Esophagus squamous epithelium (tissue), 5 donors: Measurements from ENCODE around the gene ACBD7. TPM values are rescaled to one million over a fixed set of nuclear protein-coding genes. Genes with fewer than 3 reads are reported as not detected.

ENCODE experiments used
- DNase-seq: peaks from one replicate; lab custom pipeline; 2025; lab: John Stamatoyannopoulos, UW
- H3K27ac ChIP-seq, 4 donors: fragments of 200-600 bp; sonication (generic); one replicate each; pipeline ENCODE4 v1.5.1; 2016 to 2019; ENCODE audit warnings: mild to moderate bottlenecking in 1 of 4
- H3K27me3 ChIP-seq, 4 donors: fragments of 200-600 bp; sonication (generic); 1 replicate in 3 of 4; 2 replicates in 1 of 4; pipeline versions ENCODE4 v1.5.1 to v1.6.0; 2017 to 2021; ENCODE audit warnings: antibody characterized with exemption in 1 of 4
- H3K36me3 ChIP-seq, 3 donors: fragments of 200-600 bp; sonication (generic); one replicate each; pipeline ENCODE4 v1.5.1; 2016 to 2019
- H3K4me1 ChIP-seq, 3 donors: fragments of 200-600 bp; sonication (generic); one replicate each; pipeline ENCODE4 v1.5.1; 2017 to 2019
- H3K4me3 ChIP-seq, 4 donors: fragments of 200-600 bp; sonication (generic); 1 replicate in 3 of 4; 2 replicates in 1 of 4; pipeline ENCODE4 v1.5.1; 2016 to 2019; ENCODE audit warnings: mild to moderate bottlenecking in 2 of 4, moderate library complexity in 1 of 4
- H3K9me3 ChIP-seq, 3 donors: fragments of 200-600 bp; sonication (generic); one replicate each; pipeline ENCODE4 v1.5.1; 2016 to 2019
- POLR2A ChIP-seq, 4 donors: fragments of 450-650 bp; IDR thresholded peaks; one replicate each; pipeline ENCODE4 v1.6.1; 2017; ENCODE audit warnings: antibody characterized with exemption in 4 of 4, mild to moderate bottlenecking in 4 of 4, moderate library complexity in 3 of 4
- WGBS, 2 donors: methylation state at CpG; one replicate each; pipeline ENCODE4 v1.1.5; 2018; 5-methylcytosine and 5-hydroxymethylcytosine counted together
- intact Hi-C: fragments of 100-400 bp; cut with DNase I; formaldehyde crosslinking; loops from one replicate; pipeline ENCODE4 v1.15.0; 2022
- total RNA-seq, 4 donors: library from RNA; depleted of rRNA; stranded (reverse); fragments of >200 nt; gene quantifications; one replicate each; pipeline ENCODE4 v1.1.0, GENCODE V29; 2016
- TF ChIP-seq, protein P1 (sequence below), 6 experiments: fragments of 450-650 bp in 4 of 6; fragments of 200-600 bp in 2 of 6; sonication (generic) in 2 of 6; IDR thresholded peaks; one replicate each; pipeline ENCODE4 v1.5.1; 2016 to 2019; ENCODE audit warnings: antibody characterized with exemption in 6 of 6, mild to moderate bottlenecking in 4 of 6, moderate library complexity in 4 of 6
- donor health status: DM: yes; HTN: yes; CAD: no.

ACBD7 gene
- total RNA-seq, 4 donors from 2014 or later = 0.31 to 0.91 (median 0.76) TPM; not detected in 1

DNA sequence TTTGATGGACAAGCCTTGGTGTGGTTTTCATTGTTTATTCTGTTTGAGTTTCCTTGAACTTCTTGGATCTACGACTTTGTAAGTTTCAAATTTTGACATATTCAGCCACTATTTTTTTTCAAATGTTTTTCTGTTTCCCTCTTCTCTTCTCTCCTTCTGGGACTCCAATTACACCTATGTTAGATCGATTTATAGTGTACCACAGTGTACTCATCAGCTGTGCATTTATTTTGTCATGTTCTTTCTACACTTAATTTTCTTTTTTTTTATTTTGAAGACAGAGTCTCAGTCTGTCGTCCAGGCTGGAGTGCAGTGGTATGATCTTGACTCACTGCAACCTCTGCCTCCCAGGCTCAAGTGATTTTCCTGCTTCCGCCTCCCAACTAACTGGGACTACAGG is 28.7 kb downstream of the ACBD7 start:
- Histone ChIP-seq H3K9me3 (peaks cover 0 to 10% (median 0%) of the 10 kb centered on the region in 3 donors), H3K27me3 (no peaks in the 10 kb centered on the region), H3K4me3 (no peak overlapping the region), H3K4me1 (no peaks in the 10 kb centered on the region), H3K36me3 (no peaks in the 10 kb centered on the region), H3K27ac (no peak overlapping the region)
- no peak for DNase-seq
- TF ChIP-seq, protein P1, sequence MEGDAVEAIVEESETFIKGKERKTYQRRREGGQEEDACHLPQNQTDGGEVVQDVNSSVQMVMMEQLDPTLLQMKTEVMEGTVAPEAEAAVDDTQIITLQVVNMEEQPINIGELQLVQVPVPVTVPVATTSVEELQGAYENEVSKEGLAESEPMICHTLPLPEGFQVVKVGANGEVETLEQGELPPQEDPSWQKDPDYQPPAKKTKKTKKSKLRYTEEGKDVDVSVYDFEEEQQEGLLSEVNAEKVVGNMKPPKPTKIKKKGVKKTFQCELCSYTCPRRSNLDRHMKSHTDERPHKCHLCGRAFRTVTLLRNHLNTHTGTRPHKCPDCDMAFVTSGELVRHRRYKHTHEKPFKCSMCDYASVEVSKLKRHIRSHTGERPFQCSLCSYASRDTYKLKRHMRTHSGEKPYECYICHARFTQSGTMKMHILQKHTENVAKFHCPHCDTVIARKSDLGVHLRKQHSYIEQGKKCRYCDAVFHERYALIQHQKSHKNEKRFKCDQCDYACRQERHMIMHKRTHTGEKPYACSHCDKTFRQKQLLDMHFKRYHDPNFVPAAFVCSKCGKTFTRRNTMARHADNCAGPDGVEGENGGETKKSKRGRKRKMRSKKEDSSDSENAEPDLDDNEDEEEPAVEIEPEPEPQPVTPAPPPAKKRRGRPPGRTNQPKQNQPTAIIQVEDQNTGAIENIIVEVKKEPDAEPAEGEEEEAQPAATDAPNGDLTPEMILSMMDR (IDR thresholded peaks at IDR 0.05) = no peak
- no peak for TF ChIP-seq POLR2A (IDR thresholded peaks at IDR 0.05)
- 66 to 89% methylated on average over 4 of the region's 4 CpGs for WGBS, 2 donors
- intact Hi-C loops = no loop called here

DNA sequence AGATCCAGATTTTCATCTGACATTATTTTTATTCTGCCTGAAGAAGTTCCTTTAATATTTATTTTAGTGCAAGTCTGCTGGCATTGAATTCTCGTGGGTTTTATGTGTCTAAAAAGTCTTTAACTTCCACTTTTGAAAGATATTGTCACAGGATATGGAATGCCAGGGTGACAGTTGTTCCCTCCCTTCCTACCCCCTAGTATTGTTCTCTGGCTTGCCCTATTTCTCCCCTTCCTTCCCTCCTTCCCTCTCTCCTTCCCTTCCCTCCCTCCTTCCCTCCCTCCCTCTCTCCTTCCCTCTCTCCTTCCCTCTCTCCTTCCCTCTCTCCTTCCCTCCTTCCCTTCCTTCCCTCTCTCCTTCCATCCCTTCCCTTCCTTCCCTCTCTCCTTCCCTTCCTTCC is 29.9 kb downstream of the ACBD7 start:
- no peak for DNase-seq
- no peaks in the 10 kb centered on the region for H3K4me1 ChIP-seq
- TF ChIP-seq POLR2A (IDR thresholded peaks at IDR 0.05) = no peak
- TF ChIP-seq, protein P1 (IDR thresholded peaks at IDR 0.05) = no peak
- peaks cover 0 to 10% (median 0%) of the 10 kb centered on the region in 3 donors for H3K9me3 ChIP-seq
- intact Hi-C loops = no loop called here
- 65 to 78% methylated on average over 1 of the region's 1 CpG for WGBS, 2 donors
- no peak overlapping the region for H3K27ac ChIP-seq
- no peaks in the 10 kb centered on the region for H3K27me3 ChIP-seq
- H3K4me3 ChIP-seq = no peak overlapping the region
- H3K36me3 ChIP-seq = no peaks in the 10 kb centered on the region

DNA sequence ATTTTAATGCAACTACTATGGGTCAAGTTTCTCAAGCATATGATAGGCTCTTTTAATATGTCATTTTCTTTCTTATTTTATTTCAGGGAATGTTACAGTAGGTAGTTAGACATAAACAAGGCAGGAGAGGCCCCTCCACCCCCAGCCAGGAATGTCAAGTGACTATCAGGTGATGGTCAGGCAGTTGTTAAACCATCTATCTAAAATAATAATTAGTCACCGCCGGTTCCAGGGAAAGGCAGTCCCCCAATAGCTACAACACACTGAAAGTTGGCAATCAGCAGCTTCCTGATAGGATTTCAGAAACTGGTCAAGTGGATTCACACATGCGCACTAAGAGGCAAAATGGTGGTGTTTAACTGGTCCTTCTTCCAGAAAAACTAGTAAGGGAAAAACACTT is 35.5 kb downstream of the ACBD7 start:
- no peaks in the 10 kb centered on the region for H3K36me3 ChIP-seq
- no peak overlapping the region for H3K27ac ChIP-seq
- no peak for DNase-seq
- no peak for TF ChIP-seq POLR2A (IDR thresholded peaks at IDR 0.05)
- TF ChIP-seq, protein P1 (IDR thresholded peaks at IDR 0.05) = no peak
- H3K4me1 ChIP-seq = no peaks in the 10 kb centered on the region
- 63 to 78% methylated on average over 3 of the region's 3 CpGs for WGBS, 2 donors
- no peaks in the 10 kb centered on the region for H3K9me3 ChIP-seq
- H3K4me3 ChIP-seq = no peak overlapping the region
- intact Hi-C loops = no loop called here
- no peaks in the 10 kb centered on the region for H3K27me3 ChIP-seq

DNA sequence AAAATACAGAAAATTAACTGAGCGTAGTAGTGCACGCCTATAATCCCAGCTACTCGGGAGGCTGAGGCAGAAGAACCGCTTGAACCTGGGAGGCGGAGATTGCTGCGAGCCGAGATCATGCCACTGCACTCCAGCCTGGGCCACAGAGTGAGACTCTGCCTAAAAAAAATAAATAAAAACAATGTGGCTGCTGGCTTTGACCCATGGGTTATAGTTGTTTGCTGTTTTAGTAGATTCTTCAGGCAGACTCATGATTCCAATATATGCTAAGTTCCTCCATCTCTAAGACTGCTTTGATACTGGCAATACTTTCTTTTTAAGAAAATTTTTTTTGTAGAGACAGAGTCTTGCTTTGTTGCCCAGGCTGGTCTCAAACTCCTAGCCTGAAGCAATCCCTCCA is 36.5 kb downstream of the ACBD7 start:
- intact Hi-C loops = no loop called here
- no peak for TF ChIP-seq POLR2A (IDR thresholded peaks at IDR 0.05)
- TF ChIP-seq, protein P1 (IDR thresholded peaks at IDR 0.05) = no peak

DNA sequence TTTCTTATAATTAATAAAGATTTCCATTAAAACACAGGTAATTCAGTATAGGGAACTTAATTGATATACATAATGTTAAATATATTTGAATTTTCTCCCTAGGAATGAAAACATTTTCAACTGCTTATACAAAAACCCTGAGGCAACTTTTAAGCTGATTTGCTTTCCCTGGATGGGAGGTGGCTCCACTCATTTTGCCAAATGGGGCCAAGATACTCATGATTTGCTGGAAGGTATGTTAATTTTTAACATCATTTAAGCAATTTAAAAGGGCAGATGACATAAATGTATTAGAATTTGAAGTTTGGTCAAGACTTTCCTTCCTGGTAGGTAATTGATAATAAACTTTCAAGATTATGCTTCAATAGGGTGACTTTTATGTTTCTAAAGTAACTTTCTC is 39.0 kb downstream of the ACBD7 start:
- H3K9me3 ChIP-seq = no peaks in the 10 kb centered on the region
- DNase-seq = no peak
- peaks cover 0 to 11% (median 0%) of the 10 kb centered on the region in 3 donors for H3K4me1 ChIP-seq
- intact Hi-C loops = no loop called here
- no peaks in the 10 kb centered on the region for H3K27me3 ChIP-seq
- H3K4me3 ChIP-seq = no peak overlapping the region
- TF ChIP-seq, protein P1 (IDR thresholded peaks at IDR 0.05) = no peak
- no peak for TF ChIP-seq POLR2A (IDR thresholded peaks at IDR 0.05)
- no peaks in the 10 kb centered on the region for H3K36me3 ChIP-seq
- H3K27ac ChIP-seq = no peak overlapping the region

More for the DNA sequence above, 36.5 kb downstream of the ACBD7 start:
- no peak for DNase-seq
- H3K4me1 ChIP-seq = no peaks in the 10 kb centered on the region
- H3K27ac ChIP-seq = no peak overlapping the region
- H3K4me3 ChIP-seq = no peak overlapping the region
- H3K27me3 ChIP-seq = no peaks in the 10 kb centered on the region
- H3K36me3 ChIP-seq = no peaks in the 10 kb centered on the region
- 73 to 78% methylated on average over 7 of the region's 7 CpGs for WGBS, 2 donors
- no peaks in the 10 kb centered on the region for H3K9me3 ChIP-seq
